Stromal cell of bone marrow (primary cell): ENCODE data around the gene LAX1.
"Not testable (repeated sequence)": the region's sequence is repeated elsewhere in the genome, so short reads cannot be mapped to it uniquely, and the experiment has no call there.

Experiments
- DNase-seq: peaks from one replicate; pipeline ENCODE4 v3.0.0-alpha.2; 2012; ENCODE audit warnings: low read depth

LAX1 gene

GRCh38 chr1:203769505-203770343, 4.7 kb downstream of the LAX1 start:
- DNase-seq, result peak; percentile 78

GRCh38 chr1:203771901-203772301, 6.9 kb downstream of the LAX1 start:
- no peak for DNase-seq

- DNase-seq, result no peak
Observed at GRCh38 chr1:203772836-203773235, 7.9 kb downstream of the LAX1 start.

GRCh38 chr1:203776636-203777035, 11.7 kb downstream of the LAX1 start:
- DNase-seq, result no peak

- no peak for DNase-seq
Observed at GRCh38 chr1:203777596-203777995, 12.6 kb downstream of the LAX1 start.

GRCh38 chr1:203778146-203778545, 13.2 kb downstream of the LAX1 start:
- DNase-seq, result no peak

- DNase-seq, result no peak
Observed at GRCh38 chr1:203778789-203779188, 13.8 kb downstream of the LAX1 start.

GRCh38 chr1:203781962-203782361, 17.0 kb downstream of the LAX1 start:
- no peak for DNase-seq

GRCh38 chr1:203789966-203790365, 25.0 kb downstream of the LAX1 start:
- no peak for DNase-seq

GRCh38 chr1:203791498-203791897, 26.5 kb downstream of the LAX1 start:
- DNase-seq, result no peak

- DNase-seq, result no peak
Observed at GRCh38 chr1:203792486-203792885, 27.5 kb downstream of the LAX1 start.

- not testable (repeated sequence) for DNase-seq
Observed at GRCh38 chr1:203793561-203793960, 28.6 kb downstream of the LAX1 start.

GRCh38 chr1:203794764-203795440, 29.9 kb downstream of the LAX1 start:
- no peak for DNase-seq

GRCh38 chr1:203795441-203796235, 30.7 kb downstream of the LAX1 start, which contains the start of the genes ZBED6 and ZC3H11A:
TSS of gene ZBED6 (plus strand) at chr1:203795623. CDS start at chr1:203797523, 1,900 bp downstream.
TSS of gene ZC3H11A (plus strand) at chr1:203795623. CDS start at chr1:203817071, 21,448 bp downstream.
- peak; percentile 97 for DNase-seq

GRCh38 chr1:203796236-203796605, 31.2 kb downstream of the LAX1 start:
- no peak for DNase-seq

- no peak for DNase-seq
Observed at GRCh38 chr1:203797216-203797615, 32.2 kb downstream of the LAX1 start.

GRCh38 chr1:203797948-203798655, 33.1 kb downstream of the LAX1 start:
- DNase-seq, result no peak

- peak; percentile 14 for DNase-seq
Observed at GRCh38 chr1:203799157-203799556, 34.2 kb downstream of the LAX1 start.

GRCh38 chr1:203799971-203800370, 35.0 kb downstream of the LAX1 start:
- no peak for DNase-seq

- DNase-seq, result no peak
Observed at GRCh38 chr1:203805689-203806088, 40.7 kb downstream of the LAX1 start.

- DNase-seq, result peak; percentile 70
Observed at GRCh38 chr1:203807196-203807595, 42.2 kb downstream of the LAX1 start.
